DOHH2 (cell line): Measurements from ENCODE around the gene OR13J1.

ENCODE experiments used
- H3F3A ChIP-seq: fragments of 200-600 bp; sonication (generic), shearing (Covaris generic); 2 replicates; pipeline ENCODE4 v1.6.0; 2016; ENCODE audit warnings: antibody characterized with exemption, mild to moderate bottlenecking; ENCODE audit not compliant: control insufficient read depth, insufficient read depth
- H3K27ac ChIP-seq: fragments of 200-600 bp; sonication (generic); 2 replicates; pipeline ENCODE4 v1.5.1; 2014; ENCODE audit warnings: low read depth, mild to moderate bottlenecking, low read length, moderate library complexity
- H3K27me3 ChIP-seq: fragments of 200-600 bp; sonication (generic); 2 replicates; pipeline ENCODE4 v1.6.1; 2014; ENCODE audit warnings: mild to moderate bottlenecking, low read length, mixed read lengths; ENCODE audit not compliant: control insufficient read depth
- H3K36me3 ChIP-seq: fragments of 200-600 bp; sonication (generic); 2 replicates; pipeline ENCODE4 v1.6.1; 2014; ENCODE audit warnings: mild to moderate bottlenecking, low read length, moderate library complexity, mixed read lengths; ENCODE audit not compliant: control insufficient read depth
- H3K4me1 ChIP-seq: fragments of 200-600 bp; sonication (generic); 2 replicates; pipeline ENCODE4 v1.6.1; 2014; ENCODE audit warnings: mild to moderate bottlenecking, low read length, mixed read lengths; ENCODE audit not compliant: control insufficient read depth
- H3K4me2 ChIP-seq: fragments of 200-600 bp; sonication (generic); 2 replicates; pipeline ENCODE4 v1.6.0; 2014; ENCODE audit warnings: mild to moderate bottlenecking, low read length, moderate library complexity
- H3K4me3 ChIP-seq: fragments of 200-600 bp; sonication (generic); 2 replicates; pipeline ENCODE4 v1.5.1; 2014; ENCODE audit warnings: mild to moderate bottlenecking, low read length, mixed read lengths
- H3K79me2 ChIP-seq: fragments of 200-600 bp; sonication (generic); 2 replicates; pipeline ENCODE4 v1.6.1; 2014; ENCODE audit warnings: mild to moderate bottlenecking, low read length, mixed read lengths; ENCODE audit not compliant: control insufficient read depth
- H3K9me2 ChIP-seq: fragments of 200-600 bp; sonication (generic); replicated peaks from 2 replicates; pipeline ENCODE4 v1.6.1; 2014; ENCODE audit warnings: mild to moderate bottlenecking, low read length, mixed read lengths; ENCODE audit not compliant: control insufficient read depth
- H3K9me3 ChIP-seq: fragments of 200-600 bp; sonication (generic); 2 replicates; pipeline ENCODE4 v1.6.1; 2014; ENCODE audit warnings: antibody characterized with exemption, low read length, mixed read lengths; ENCODE audit not compliant: control insufficient read depth, insufficient read depth
- H4K20me1 ChIP-seq: fragments of 200-600 bp; sonication (generic); 2 replicates; pipeline ENCODE4 v1.6.0; 2014; ENCODE audit warnings: low read depth, mild to moderate bottlenecking, antibody characterized with exemption, low read length, moderate library complexity; ENCODE audit not compliant: control insufficient read depth, insufficient read depth
- CTCF ChIP-seq: fragments of 200-600 bp; sonication (generic); IDR thresholded peaks from one replicate; pipeline ENCODE4 v1.5.1; 2014; ENCODE audit warnings: antibody characterized with exemption, mild to moderate bottlenecking, low read depth, low read length; ENCODE audit not compliant: poor library complexity, severe bottlenecking
- EZH2phosphoT487 ChIP-seq: fragments of 200-600 bp; sonication (generic); IDR thresholded peaks from 2 replicates; pipeline ENCODE4 v1.6.1; 2017; ENCODE audit warnings: borderline replicate concordance, mild to moderate bottlenecking, antibody characterized with exemption, low read length, moderate library complexity, mixed read lengths

The OR13J1 gene

GRCh38 chr9:35864695-35865255 lies 5.4 kb downstream of the OR13J1 start:
- Histone ChIP-seq H3K79me2 (no peaks in the 10 kb centered on the region), H3K4me1 (no peaks in the 10 kb centered on the region), H4K20me1 (no peaks in the 10 kb centered on the region), H3K9me2 (no peaks in the 10 kb centered on the region), H3K4me3 (no peak overlapping the region), H3F3A (no peaks in the 10 kb centered on the region), H3K4me2 (no peak overlapping the region), H3K27me3 (peaks cover 9% of the 10 kb centered on the region), H3K27ac (no peak overlapping the region), H3K9me3 (no peaks in the 10 kb centered on the region), H3K36me3 (no peaks in the 10 kb centered on the region)
- TF ChIP-seq CTCF (no peak), EZH2phosphoT487 (no peak)

- H3K27ac ChIP-seq = no peak overlapping the region
- H3K79me2 ChIP-seq = no peaks in the 10 kb centered on the region
- H3K9me3 ChIP-seq = no peaks in the 10 kb centered on the region
- no peaks in the 10 kb centered on the region for H3F3A ChIP-seq
- H3K27me3 ChIP-seq = peaks cover 9% of the 10 kb centered on the region
- no peak for TF ChIP-seq EZH2phosphoT487
- no peak for TF ChIP-seq CTCF
- no peaks in the 10 kb centered on the region for H3K36me3 ChIP-seq
- H3K4me3 ChIP-seq = no peak overlapping the region
- H3K4me2 ChIP-seq = no peak overlapping the region
- H4K20me1 ChIP-seq = no peaks in the 10 kb centered on the region
- no peaks in the 10 kb centered on the region for H3K9me2 ChIP-seq
- no peaks in the 10 kb centered on the region for H3K4me1 ChIP-seq
These were observed 6.6 kb downstream of the OR13J1 start for GRCh38 chr9:35863583-35863982.

- Histone ChIP-seq H3K79me2 (no peaks in the 10 kb centered on the region), H3K4me3 (no peak overlapping the region), H4K20me1 (no peaks in the 10 kb centered on the region), H3K27ac (no peak overlapping the region), H3K4me1 (no peaks in the 10 kb centered on the region), H3K36me3 (no peaks in the 10 kb centered on the region), H3K9me3 (no peaks in the 10 kb centered on the region), H3K9me2 (no peaks in the 10 kb centered on the region), H3F3A (no peaks in the 10 kb centered on the region), H3K4me2 (no peak overlapping the region), H3K27me3 (peaks cover 9% of the 10 kb centered on the region)
- TF ChIP-seq CTCF = no peak
These were observed 7.9 kb downstream of the OR13J1 start for GRCh38 chr9:35862328-35862727.
